GM12878 (cell line): Measurements from ENCODE around the gene MSL1. TPM values are rescaled to one million over a fixed set of nuclear protein-coding genes. Genes with fewer than 3 reads are reported as not detected.

Experiments
- ATAC-seq: fragments of 200-7000 bp; cut with Tn5 transposase; 3 replicates; pipeline ENCODE4 v1.9.1; 2020; ENCODE audit warnings: mild to moderate bottlenecking, moderate library complexity
- BruUV-seq: library from RNA; stranded (reverse); fragments of 400-500 nt; replicated peaks from 2 replicates; lab custom pipeline; 2021; lab: Mats Ljungman, UMichigan
- CTCF ChIA-PET: fragments of 300-600 bp; sonication (Branson Sonifier 250); formaldehyde crosslinking; extraction: SDS; loops from one replicate; lab custom pipeline; 2021; ENCODE audit warnings: inconsistent platforms; lab: Yijun Ruan, JAX
- POLR2A ChIA-PET: fragments of 350-600 bp; formaldehyde crosslinking; extraction: SDS; loops from one replicate; lab custom pipeline; 2021; ENCODE audit warnings: inconsistent platforms; lab: Charles Lee
- RAD21 ChIA-PET: fragments of 300-600 bp; sonication (Branson Sonifier 250); formaldehyde crosslinking; loops from one replicate; lab custom pipeline; 2023; ENCODE audit warnings: antibody characterized with exemption; ENCODE audit not compliant: unreplicated experiment; lab: Charles Lee
- SMC1A ChIA-PET: fragments of 300-600 bp; sonication (Branson Sonifier 250); formaldehyde crosslinking; loops from one replicate; lab custom pipeline; 2023; ENCODE audit not compliant: unreplicated experiment, uncharacterized antibody; lab: Charles Lee
- DNase-seq: peaks from one replicate; pipeline ENCODE4 v3.0.0-alpha.2; 2011; ENCODE audit warnings: low read depth, low spot score
- FAIRE-seq: peaks from 3 replicates; lab custom pipeline; 2011; peaks lifted over from hg19 to GRCh38; lab: Jason Lieb, UNC
- H2AFZ ChIP-seq: 2 replicates; pipeline ENCODE4 v1.6.0; 2011; ENCODE audit warnings: low read depth, low read length, control low read depth; ENCODE audit not compliant: control insufficient read depth
- H3K27ac ChIP-seq: 2 replicates; pipeline ENCODE4 v1.5.1; 2011; ENCODE audit warnings: control low read depth; ENCODE audit not compliant: control insufficient read depth, insufficient read depth
- H3K27me3 ChIP-seq, 2 experiments: replicated peaks in 1 of 2; 2 replicates each; pipeline versions ENCODE4 v1.6.0 to v1.6.1; 2011; ENCODE audit warnings: low read length in 1 of 2; ENCODE audit not compliant: control insufficient read depth in 2 of 2, insufficient read depth in 2 of 2
- H3K36me3 ChIP-seq, 2 experiments: 2 replicates each; pipeline ENCODE4 v1.5.1; 2011; ENCODE audit warnings: low read length in 1 of 2; ENCODE audit not compliant: control insufficient read depth in 2 of 2, insufficient read depth in 2 of 2
- H3K4me1 ChIP-seq: 2 replicates; pipeline ENCODE4 v1.6.1; 2011; ENCODE audit warnings: mild to moderate bottlenecking, low read length, moderate library complexity, mixed read lengths; ENCODE audit not compliant: control insufficient read depth, insufficient read depth
- H3K4me2 ChIP-seq: 2 replicates; pipeline ENCODE4 v1.6.0; 2011; ENCODE audit warnings: control low read depth; ENCODE audit not compliant: control insufficient read depth, insufficient read depth
- H3K4me3 ChIP-seq: fragments of 200-600 bp; sonication (generic); 2 replicates; pipeline ENCODE4 v1.5.1; 2016
- H3K79me2 ChIP-seq: 2 replicates; pipeline ENCODE4 v1.6.0; 2011; ENCODE audit warnings: low read length; ENCODE audit not compliant: control insufficient read depth, insufficient read depth
- H3K9ac ChIP-seq: 2 replicates; pipeline ENCODE4 v1.8.0; 2011; ENCODE audit warnings: low read length, control low read depth, mixed read lengths; ENCODE audit not compliant: control insufficient read depth, insufficient read depth
- H3K9me3 ChIP-seq: replicated peaks from 3 replicates; pipeline ENCODE4 v1.5.1; 2011; ENCODE audit warnings: mild to moderate bottlenecking, low read length; ENCODE audit not compliant: control insufficient read depth, insufficient read depth
- H4K20me1 ChIP-seq: 2 replicates; pipeline ENCODE4 v1.6.0; 2011; ENCODE audit not compliant: control insufficient read depth, insufficient read depth
- ATF7 ChIP-seq: fragments of 450-650 bp; IDR thresholded peaks from 2 replicates; pipeline ENCODE4 v1.6.1; 2016; ENCODE audit warnings: low read depth, mild to moderate bottlenecking
- FOXM1 ChIP-seq: IDR thresholded peaks from 2 replicates; pipeline ENCODE4 v1.6.1; 2012; ENCODE audit warnings: low read depth, mild to moderate bottlenecking, inconsistent platforms, low read length, moderate library complexity
- JUND ChIP-seq: IDR thresholded peaks from 2 replicates; pipeline ENCODE4 v1.6.1; 2012; ENCODE audit warnings: low read depth, mild to moderate bottlenecking, low read length, improper control_type of control experiment, moderate library complexity
- NBN ChIP-seq: fragments of 450-650 bp; IDR thresholded peaks from 2 replicates; pipeline ENCODE4 v1.6.1; 2016
- NR2F1 ChIP-seq: fragments of 450-650 bp; conservative IDR thresholded peaks from 2 replicates; pipeline ENCODE4 v1.6.1; 2017; ENCODE audit warnings: mild to moderate bottlenecking
- RAD21 ChIP-seq: IDR thresholded peaks from 2 replicates; pipeline ENCODE4 v1.6.1; 2011; ENCODE audit warnings: mild to moderate bottlenecking, low read depth, low read length, moderate library complexity; ENCODE audit not compliant: insufficient read depth
- RAD51 ChIP-seq: fragments of 450-650 bp; IDR thresholded peaks from 2 replicates; pipeline ENCODE4 v1.6.1; 2016; ENCODE audit warnings: moderate library complexity, mild to moderate bottlenecking, inconsistent platforms
- RB1 ChIP-seq: fragments of 450-650 bp; formaldehyde crosslinking; IDR thresholded peaks from 2 replicates; pipeline ENCODE4 v1.6.1; 2017; ENCODE audit warnings: mild to moderate bottlenecking, borderline replicate concordance
- RUNX3 ChIP-seq: IDR thresholded peaks from 2 replicates; pipeline ENCODE4 v1.6.1; 2012; ENCODE audit warnings: low read length, inconsistent platforms
- SMC3 ChIP-seq: IDR thresholded peaks from 2 replicates; pipeline ENCODE4 v1.6.1; 2011; ENCODE audit warnings: low read length, improper control_type of control experiment, borderline replicate concordance
- ZNF384 ChIP-seq: IDR thresholded peaks from 2 replicates; pipeline ENCODE4 v1.6.1; 2012; ENCODE audit warnings: low read depth, mild to moderate bottlenecking, low read length, improper control_type of control experiment, borderline replicate concordance
- WGBS: methylation state at CpG from one replicate; pipeline ENCODE4 v1.1.6; 2016; ENCODE audit warnings: low lambda C conversion rate; ENCODE audit not compliant: insufficient replicate concordance, insufficient coverage; ENCODE audit errors: missing lambda C conversion rate; 5-methylcytosine and 5-hydroxymethylcytosine counted together
- in situ Hi-C: fragments of 300-500 bp; cut with MboI; formaldehyde crosslinking; loops from 9 replicates; pipeline ENCODE4 v1.14.3; 2018; ENCODE audit warnings: mixed read lengths
- intact Hi-C: fragments of 100-400 bp; cut with micrococcal nuclease; formaldehyde crosslinking; loops from one replicate; pipeline ENCODE4 v1.14.2; 2022; ENCODE audit not compliant: unreplicated experiment
- polyA plus RNA-seq, 11 experiments: library from polyadenylated mRNA; depleted of rRNA in 4 of 11; unstranded in 6 of 11; stranded (reverse) in 5 of 11; fragments of >200 nt; fragmentation: Nextera tagmentation in 4 of 11; fragmentation: Illumina TruSeq in 1 of 11; extraction: Ambion mirVana in 4 of 11; extraction: Trizol in 1 of 11; gene quantifications; 1 replicate in 1 of 11; 2 replicates in 10 of 11; pipeline versions ENCODE4 v1.2.1 to v1.2.3, GENCODE V29; 2011 to 2016; ENCODE audit warnings: inconsistent platforms in 2 of 11, missing spikeins in 2 of 11, low read depth in 1 of 11
- total RNA-seq, 4 experiments: library from RNA; depleted of rRNA in 3 of 4; stranded (reverse); fragments of >200 nt in 3 of 4; fragmentation: Illumina TruSeq in 1 of 4; extraction: Trizol in 1 of 4; gene quantifications; 2 replicates each; pipeline versions ENCODE4 v1.2.1 to v1.2.3, GENCODE V29; 2013 to 2021
- TF ChIP-seq, protein P1 (sequence below): fragments of 450-650 bp; IDR thresholded peaks from 2 replicates; pipeline ENCODE4 v1.6.1; 2016; ENCODE audit warnings: mild to moderate bottlenecking
- TF ChIP-seq, protein P2 (sequence below), 3 experiments: IDR thresholded peaks in 2 of 3; conservative IDR thresholded peaks in 1 of 3; 2 replicates each; pipeline ENCODE4 v1.5.1; 2011; ENCODE audit warnings: low read depth in 3 of 3, low read length in 3 of 3, mild to moderate bottlenecking in 3 of 3, control low read depth in 2 of 3, moderate library complexity in 2 of 3, inconsistent platforms in 1 of 3, mixed read lengths in 1 of 3; ENCODE audit not compliant: control insufficient read depth in 2 of 3, insufficient read depth in 1 of 3; ENCODE audit errors: extremely low read depth in 1 of 3

MSL1 gene
- total and polyA plus RNA-seq, 10 of the 15 experiments (the other 5 are each of a cell fraction or from before 2014, with no cell fraction given): 6.1 to 95.2 (median 51.8) TPM

DNA sequence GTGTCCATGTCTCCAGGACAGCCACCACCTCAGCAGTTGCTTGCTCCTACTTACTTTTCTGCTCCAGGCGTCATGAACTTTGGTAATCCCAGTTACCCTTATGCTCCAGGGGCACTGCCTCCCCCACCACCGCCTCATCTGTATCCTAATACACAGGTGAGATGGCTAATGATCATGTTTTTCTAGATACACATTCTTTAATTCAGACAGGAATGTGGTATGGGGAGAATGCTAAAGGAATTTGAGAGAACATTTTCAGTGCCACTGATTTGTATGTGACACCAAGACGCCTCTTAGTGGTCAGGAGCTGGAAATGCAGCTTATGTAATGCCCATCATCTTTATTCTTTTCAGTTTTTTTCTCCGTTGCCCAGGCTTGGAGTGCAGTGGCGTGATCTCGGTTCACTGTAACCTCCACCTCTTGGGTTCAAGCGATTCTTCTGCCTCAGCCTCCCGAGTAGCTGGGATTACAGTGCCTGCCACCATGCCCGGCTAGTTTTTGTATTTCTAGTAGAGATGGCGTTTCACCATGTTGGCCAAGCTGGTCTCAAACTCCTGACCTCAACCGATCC, 46.6 kb downstream of the MSL1 start:
- no peak overlapping the region for H3K27ac ChIP-seq
- TF ChIP-seq SMC3 (peak; percentile 83), ATF7 (peak; percentile 47; the same call in 1 of the 2 replicates), RB1 (peak; percentile 57; the same call in 1 of the 2 replicates), RAD21 (peak; percentile 80), RUNX3 (peak; percentile 36), FOXM1 (0 out of 2 replicates have a peak, but pooled peaks have one; percentile 36), NBN (0 out of 2 replicates have a peak, but pooled peaks have one; percentile 14), NR2F1 (no peak), RAD51 (no peak), JUND (no peak), ZNF384 (peak; percentile 35; the same call in 1 of the 2 replicates)
- TF ChIP-seq, protein P1, sequence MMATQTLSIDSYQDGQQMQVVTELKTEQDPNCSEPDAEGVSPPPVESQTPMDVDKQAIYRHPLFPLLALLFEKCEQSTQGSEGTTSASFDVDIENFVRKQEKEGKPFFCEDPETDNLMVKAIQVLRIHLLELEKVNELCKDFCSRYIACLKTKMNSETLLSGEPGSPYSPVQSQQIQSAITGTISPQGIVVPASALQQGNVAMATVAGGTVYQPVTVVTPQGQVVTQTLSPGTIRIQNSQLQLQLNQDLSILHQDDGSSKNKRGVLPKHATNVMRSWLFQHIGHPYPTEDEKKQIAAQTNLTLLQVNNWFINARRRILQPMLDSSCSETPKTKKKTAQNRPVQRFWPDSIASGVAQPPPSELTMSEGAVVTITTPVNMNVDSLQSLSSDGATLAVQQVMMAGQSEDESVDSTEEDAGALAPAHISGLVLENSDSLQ: peak; percentile 56
- TF ChIP-seq, protein P2, sequence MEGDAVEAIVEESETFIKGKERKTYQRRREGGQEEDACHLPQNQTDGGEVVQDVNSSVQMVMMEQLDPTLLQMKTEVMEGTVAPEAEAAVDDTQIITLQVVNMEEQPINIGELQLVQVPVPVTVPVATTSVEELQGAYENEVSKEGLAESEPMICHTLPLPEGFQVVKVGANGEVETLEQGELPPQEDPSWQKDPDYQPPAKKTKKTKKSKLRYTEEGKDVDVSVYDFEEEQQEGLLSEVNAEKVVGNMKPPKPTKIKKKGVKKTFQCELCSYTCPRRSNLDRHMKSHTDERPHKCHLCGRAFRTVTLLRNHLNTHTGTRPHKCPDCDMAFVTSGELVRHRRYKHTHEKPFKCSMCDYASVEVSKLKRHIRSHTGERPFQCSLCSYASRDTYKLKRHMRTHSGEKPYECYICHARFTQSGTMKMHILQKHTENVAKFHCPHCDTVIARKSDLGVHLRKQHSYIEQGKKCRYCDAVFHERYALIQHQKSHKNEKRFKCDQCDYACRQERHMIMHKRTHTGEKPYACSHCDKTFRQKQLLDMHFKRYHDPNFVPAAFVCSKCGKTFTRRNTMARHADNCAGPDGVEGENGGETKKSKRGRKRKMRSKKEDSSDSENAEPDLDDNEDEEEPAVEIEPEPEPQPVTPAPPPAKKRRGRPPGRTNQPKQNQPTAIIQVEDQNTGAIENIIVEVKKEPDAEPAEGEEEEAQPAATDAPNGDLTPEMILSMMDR (IDR thresholded peaks at IDR 0.05 in 2 of 3, conservative IDR thresholded peaks at IDR 0.05 in 1 of 3; ENCODE audit: control insufficient read depth in 2 of 3, extremely low read depth in 1 of 3, insufficient read depth in 1 of 3, low read depth in 3 of 3, low read length in 3 of 3): peak; percentile 69 to 78 (median 69)

More for the DNA sequence above, 46.6 kb downstream of the MSL1 start:
- no peaks in the 10 kb centered on the region; the same call in none of the 2 replicates for H3K79me2 ChIP-seq
- SMC1A ChIA-PET: interaction anchor here (0.6 to 4.7 kb wide), 27 partner anchors 8 to 161 kb away, joined by 3 to 177 read pairs (median 4); partner anchors contain the start of genes CASC3, MED24, MSL1 and NR1D1
- intact Hi-C loops: loop anchor here (1.0 to 10.0 kb wide), 3 partner anchors 55 to 156 kb away; partner anchors contain the start of gene THRA
- DNase-seq: peak; percentile 15
- H3K9ac ChIP-seq: no peak overlapping the region
- no peaks in the 10 kb centered on the region for H4K20me1 ChIP-seq
- no peak overlapping the region for H3K4me2 ChIP-seq
- H3K9me3 ChIP-seq: no peaks in the 10 kb centered on the region
- H2AFZ ChIP-seq: no peak overlapping the region
- POLR2A ChIA-PET: interaction anchor here (0.6 to 4.6 kb wide), 9 partner anchors 16 to 159 kb away, joined by 3 to 52 read pairs (median 4); partner anchors contain the start of gene MSL1
- H3K4me3 ChIP-seq: no peak overlapping the region
- peak; percentile 97 for FAIRE-seq
- peak; percentile 83 for ATAC-seq
- H3K4me1 ChIP-seq: no peaks in the 10 kb centered on the region
- H3K27me3 ChIP-seq: no peaks in the 10 kb centered on the region
- in situ Hi-C loops: loop anchor here (5.0 kb wide), 1 partner anchor 56 kb away; no protein-coding TSS in a partner anchor
- BruUV-seq: no TSS peak
- CTCF ChIA-PET: interaction anchor here (0.6 to 8.1 kb wide), 48 partner anchors 10 to 1154 kb away, joined by 3 to 367 read pairs (median 4); partner anchors contain the start of genes CASC3, CDC6, CSF3 and MED24
- peaks cover 28 to 32% of the 10 kb centered on the region in 2 experiments for H3K36me3 ChIP-seq
- WGBS: 40% methylated on average over 11 of the region's 11 CpGs
- RAD21 ChIA-PET: interaction anchor here (0.7 to 8.8 kb wide), 26 partner anchors 11 to 161 kb away, joined by 3 to 246 read pairs (median 4); partner anchors contain the start of genes CSF3 and NR1D1
